ENCODE data around the gene ATAD3C.
"Not testable (repeated sequence)": the region's sequence is repeated elsewhere in the genome, so short reads cannot be mapped to it uniquely, and the experiment has no call there.

ATAD3C gene

DNA sequence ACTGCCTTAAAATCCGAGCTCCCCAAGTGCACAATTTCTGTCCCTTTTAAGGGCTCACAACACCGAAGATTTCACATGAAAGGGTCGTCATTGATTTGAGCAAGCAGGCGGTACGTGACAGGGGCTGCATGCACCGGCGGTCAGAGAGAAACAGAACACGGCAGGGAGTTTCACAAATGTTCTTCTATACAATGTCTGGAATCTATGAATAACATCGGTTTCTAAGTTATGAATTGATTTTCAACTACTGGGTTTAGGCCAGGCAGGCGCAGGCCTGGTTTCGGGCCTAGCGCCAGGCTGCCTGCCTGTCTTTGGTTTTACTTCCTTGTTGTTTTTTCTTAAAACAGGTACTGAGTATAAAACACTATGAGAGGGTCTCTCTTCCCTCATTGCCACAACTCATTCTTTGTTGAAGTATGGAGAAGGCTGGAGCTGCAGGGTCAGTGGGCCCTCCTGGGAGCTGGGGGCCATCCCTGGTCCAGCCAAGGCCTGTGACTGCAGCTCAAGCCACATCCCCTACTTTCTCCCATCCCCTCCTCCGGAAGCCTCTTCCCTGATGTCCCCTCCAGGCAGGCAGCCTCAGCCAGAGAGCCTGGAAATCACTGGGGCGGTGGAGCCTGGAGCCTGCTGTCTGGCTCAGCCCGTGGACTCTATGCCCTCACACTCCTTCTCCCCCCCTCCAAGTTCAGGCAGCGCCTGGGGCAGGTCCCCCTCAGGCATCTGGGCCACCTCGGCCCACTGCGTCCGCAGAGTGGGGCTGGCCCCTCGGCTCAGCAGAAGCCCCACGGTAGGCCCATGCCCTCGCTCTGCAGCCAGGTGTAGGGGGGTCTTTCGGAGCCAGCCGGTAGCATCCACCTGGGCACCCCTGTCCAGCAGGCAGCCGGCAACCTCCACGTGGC is 30.8 kb upstream of the ATAD3C start:
- no peak for DNase-seq

- DNase-seq, result no peak
These were observed 30.1 kb upstream of the ATAD3C start for GRCh38 chr1:1419363-1419812.

- no peak for DNase-seq
These were observed 29.5 kb upstream of the ATAD3C start for GRCh38 chr1:1419813-1420653.

DNA sequence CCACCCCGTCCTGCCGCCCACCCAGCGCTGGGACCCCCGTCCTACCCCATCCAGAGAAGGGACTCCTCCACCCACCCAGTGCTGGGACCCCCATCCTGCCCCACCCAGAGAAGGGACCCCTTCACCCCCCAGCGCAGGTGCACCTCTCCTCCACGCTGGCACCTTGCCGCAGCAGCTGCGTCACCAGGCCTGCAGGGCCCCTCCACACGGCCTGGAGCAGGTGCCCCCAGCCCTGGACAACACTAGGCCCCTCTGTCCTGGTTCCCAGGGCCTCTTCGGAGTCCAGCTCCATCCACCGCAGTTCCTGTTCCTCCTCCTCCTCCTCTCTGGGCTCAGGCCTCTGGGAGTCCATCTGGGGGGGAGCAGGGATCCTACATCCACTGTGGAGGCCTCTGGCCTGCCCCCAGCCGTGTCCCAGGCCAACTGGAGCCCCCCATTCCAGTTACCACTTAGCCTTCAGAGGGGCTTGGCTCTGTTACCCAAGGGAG is 28.8 kb upstream of the ATAD3C start:
- DNase-seq, result no peak

- DNase-seq, result no peak
These were observed 28.2 kb upstream of the ATAD3C start, which contains the start of gene ANKRD65 for GRCh38 chr1:1421147-1421906. Gene ANKRD65 (minus strand): TSS chr1:1421276. CDS start chr1:1421005, 271 bp downstream.

DNA sequence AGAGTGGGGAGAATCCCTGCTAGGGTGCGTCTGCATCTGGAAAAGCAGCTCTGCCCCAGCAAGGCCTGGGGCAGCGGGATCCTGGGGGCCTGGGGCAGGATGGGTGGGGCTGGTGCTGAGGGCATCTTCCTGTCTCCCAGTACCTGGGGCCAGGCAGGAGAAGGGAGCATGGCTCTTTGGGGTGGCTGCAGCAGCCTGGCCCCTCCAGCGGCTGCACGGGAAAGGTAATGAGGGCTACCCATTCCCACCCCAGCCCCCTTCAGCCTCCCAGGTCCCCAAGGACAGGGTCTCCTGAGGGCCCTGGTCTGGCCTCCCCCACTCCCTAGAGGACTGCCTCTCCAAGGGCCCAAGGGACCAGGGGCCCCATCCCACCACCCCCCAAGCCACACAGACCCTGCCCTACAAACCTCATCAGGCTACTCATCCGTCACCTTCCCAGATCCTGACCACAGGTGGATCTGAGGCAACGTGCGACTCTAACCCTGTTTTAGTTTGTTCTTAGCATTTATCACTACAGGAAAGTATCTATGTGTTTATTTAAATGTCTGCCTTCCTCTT is 27.5 kb upstream of the ATAD3C start:
- DNase-seq, result no peak

DNA sequence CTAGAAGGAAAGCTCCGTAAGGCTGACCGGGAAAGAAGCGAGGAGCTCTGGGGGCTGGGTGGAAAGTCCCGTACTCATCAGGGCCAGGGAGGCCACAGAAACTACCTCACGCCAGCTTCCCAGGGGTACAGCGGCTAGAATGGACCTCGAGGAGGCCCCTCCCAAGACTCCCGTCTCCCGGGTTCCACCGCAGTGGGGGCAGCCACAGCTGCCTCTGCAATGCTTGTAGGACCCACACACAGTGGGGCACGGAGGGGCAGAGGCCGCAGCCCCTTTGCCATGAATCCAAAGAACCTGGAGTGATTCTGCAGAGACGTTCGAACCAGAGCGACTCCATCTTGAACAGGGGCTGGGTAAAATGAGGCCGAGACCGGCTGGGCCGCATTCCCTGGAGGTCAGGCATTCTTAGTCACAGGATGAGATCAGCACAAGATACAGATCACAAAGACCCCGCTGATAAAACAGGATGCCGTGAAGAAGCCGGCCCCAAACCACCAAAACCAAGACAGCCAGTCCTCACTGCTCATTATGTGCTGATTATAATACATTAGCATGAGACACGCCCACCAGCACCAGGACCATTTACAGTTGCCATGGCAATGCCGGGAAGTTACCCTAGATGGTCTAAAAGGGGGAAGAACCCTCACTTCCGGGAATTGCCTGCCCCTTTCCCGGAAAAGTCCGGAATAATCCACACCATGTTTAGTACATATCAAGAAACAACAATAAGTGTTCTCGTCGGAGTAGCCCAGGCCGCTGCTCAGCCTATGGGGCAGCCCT is 26.8 kb upstream of the ATAD3C start:
- peak; percentile 64 for DNase-seq

DNA sequence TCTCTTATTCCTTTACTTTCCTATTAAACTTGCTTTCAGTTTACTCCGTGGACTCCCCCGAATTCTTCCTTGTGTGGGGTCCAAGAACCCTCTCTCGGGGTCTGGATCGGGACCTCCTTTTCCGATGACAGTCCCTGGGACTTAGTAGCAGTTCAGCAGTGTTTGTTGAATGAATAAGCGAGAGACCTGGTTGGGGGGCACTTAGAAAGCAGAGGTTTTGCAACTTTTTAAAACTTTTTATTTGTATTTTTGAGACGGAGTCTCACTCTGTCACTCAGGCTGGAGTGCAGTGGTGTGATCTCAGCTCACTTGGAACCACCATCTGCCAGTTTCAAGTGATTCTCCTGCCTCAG is 26.3 kb upstream of the ATAD3C start:
- DNase-seq, result no peak

DNA sequence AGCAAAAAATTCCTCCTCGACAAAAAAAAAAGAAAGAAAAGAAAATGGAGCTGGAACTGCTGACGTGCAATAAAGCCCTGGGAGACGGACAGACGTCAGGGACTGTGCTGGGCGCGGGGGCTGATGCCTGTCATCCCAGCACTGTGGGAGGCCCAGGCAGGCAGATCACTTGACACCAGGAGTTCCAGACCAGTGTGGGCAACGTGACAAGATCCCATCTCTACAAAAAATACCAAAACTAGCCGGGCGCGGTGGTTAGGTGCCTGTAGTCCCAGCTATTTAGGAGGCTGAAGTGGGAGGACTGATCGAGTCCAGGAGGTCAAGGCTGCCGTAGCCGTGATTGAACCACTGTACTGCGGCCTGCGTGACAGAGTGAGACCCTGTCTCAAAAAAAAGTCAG is 24.8 kb upstream of the ATAD3C start:
- no peak for DNase-seq

DNA sequence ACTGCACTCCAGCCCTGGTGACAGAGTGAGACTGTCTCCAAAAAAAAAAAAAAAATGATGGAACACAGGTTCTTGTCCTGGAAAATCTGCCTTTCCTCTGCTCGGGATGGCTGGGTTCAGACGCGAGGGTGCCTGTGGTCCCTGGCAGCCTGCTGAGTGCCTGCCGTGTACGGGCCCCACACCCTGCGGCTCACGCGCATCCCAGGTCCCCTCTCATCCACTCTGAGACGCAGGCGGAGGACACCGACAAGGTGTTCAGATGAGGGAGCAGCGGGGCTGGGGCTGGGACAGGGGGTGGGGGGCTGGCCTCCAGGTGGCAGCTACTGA is 24.1 kb upstream of the ATAD3C start:
- no peak for DNase-seq

- no peak for DNase-seq
These were observed 23.6 kb upstream of the ATAD3C start for GRCh38 chr1:1425753-1426495.

DNA sequence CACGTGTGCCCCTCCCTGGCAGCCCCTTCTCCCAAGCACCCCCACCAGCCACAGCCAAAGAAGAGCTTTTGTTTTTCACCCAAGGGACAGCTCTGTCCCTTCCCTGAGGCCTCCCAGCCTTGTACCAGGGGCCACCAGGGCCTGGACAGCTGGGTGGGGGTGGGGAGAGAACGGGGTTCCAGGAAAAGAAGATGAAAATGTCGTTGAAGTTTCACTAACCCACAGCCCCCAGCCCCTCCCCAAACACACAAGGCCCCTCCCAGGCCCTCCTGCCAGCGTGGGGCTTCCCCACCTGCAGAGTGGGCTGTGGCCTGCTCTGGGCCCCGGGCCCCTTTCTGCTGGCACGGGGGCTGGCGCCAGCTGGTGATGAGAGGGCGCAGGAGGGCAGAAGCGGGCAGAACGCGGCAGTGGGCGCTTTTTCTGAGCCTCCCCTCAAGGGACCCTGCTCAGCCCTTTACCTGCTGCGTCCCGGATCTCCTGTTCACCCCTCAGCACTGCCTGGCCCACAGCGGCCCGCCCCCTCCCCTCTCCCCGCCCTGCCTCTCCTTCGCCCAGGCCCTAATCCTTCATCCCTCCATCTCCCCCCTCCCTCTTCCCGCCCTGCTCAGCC is 22.9 kb upstream of the ATAD3C start:
- DNase-seq, result no peak

GRCh38 chr1:1427106-1427819 is 22.2 kb upstream of the ATAD3C start:
- no peak for DNase-seq

DNA sequence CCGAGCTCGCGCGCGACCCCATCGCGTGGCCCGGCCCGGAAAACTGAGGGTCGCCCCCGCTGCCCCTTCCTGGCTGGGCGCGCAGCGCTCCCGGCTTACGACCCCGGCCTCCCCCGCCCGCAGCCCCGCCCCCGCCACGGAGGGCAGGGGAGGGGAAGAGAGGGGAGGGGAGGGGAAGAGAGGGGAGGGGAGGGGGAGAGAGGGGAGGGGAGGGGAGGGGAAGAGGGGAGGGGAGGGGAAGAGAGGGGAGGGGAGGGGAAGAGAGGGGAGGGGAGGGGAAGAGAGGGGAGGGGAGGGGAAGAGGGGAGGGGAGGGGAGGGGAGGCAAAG is 21.7 kb upstream of the ATAD3C start:
- DNase-seq, result no peak

- no peak for DNase-seq
These were observed 21.3 kb upstream of the ATAD3C start for GRCh38 chr1:1428174-1428573.

DNA sequence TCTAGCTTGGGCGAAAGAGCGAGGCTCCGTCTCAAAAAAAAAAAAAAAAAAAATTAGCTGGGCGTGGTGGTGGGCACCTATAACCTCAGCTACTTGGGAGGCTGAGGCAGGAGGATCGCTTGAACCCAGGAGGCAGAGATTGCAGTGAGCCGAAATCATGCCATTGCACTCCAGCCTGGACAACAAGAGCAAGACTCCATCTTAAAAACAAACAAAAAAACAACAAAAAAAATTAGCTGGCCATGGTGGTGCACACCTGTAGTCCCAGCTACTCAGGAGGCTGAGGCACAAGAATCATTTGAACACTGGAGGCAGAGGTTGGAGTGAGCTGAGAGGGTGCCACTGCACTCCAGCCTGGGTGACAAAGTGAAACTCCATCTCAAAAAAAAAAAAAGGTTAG is 20.5 kb upstream of the ATAD3C start:
- not testable (repeated sequence) for DNase-seq

- DNase-seq, result no peak
These were observed 19.8 kb upstream of the ATAD3C start for GRCh38 chr1:1429671-1430073.

DNA sequence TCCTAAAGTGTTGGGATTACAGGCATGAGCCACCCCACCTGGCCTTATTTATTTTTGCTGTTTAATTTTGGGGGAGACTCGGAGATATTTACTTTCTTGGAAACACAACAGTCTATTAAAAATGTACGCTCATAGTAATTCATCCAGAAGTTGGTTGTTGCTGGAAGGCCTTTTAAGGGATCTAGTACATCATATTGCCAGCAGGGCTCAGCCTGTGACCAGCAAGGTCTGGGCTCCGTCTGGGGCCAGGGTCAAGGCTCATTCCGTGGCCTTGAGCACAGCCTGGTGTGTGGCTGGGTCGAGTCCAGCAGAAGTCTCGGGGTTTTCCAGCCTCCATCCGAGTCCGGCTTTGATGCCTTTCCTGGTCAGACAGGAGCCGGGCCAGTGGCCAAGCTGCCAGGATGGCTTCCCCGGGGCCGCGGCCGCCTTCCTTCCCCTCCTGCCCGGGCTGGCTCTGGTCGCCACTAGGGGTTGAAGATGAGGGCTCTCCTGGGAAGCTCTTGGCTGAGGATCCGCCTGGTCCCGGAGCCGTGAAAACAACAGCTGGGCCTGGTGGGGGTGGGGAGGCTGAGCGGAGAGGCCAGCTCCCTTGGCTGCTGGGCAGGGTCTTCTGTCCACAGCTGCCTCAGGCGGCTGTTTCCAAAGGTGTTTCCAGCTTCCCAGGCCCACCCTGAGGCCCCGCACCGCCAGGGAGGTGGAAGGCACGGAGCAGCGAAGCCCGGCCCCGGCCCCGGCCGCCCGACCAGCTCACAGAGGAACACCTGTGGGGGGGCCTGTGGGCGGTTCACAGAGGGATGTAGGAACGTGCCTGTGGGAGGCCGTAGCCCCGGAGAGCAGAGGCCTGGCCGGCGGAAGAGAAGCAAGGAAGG is 19.1 kb upstream of the ATAD3C start:
- peak; percentile 60 for DNase-seq
